Loucy (cell line): ENCODE measurements around the gene BAIAP2L1.

Experiments
- EZH2phosphoT487 ChIP-seq: fragments of 200-600 bp; IDR thresholded peaks from 2 replicates; pipeline ENCODE4 v1.6.1; 2018; ENCODE audit warnings: antibody characterized with exemption, mild to moderate bottlenecking, moderate library complexity, borderline replicate concordance
- TF ChIP-seq, protein P1 (sequence below): fragments of 200-600 bp; sonication (generic); conservative IDR thresholded peaks from 2 replicates; pipeline ENCODE4 v1.5.1; 2014; ENCODE audit warnings: mild to moderate bottlenecking, antibody characterized with exemption, low read length

DNA sequence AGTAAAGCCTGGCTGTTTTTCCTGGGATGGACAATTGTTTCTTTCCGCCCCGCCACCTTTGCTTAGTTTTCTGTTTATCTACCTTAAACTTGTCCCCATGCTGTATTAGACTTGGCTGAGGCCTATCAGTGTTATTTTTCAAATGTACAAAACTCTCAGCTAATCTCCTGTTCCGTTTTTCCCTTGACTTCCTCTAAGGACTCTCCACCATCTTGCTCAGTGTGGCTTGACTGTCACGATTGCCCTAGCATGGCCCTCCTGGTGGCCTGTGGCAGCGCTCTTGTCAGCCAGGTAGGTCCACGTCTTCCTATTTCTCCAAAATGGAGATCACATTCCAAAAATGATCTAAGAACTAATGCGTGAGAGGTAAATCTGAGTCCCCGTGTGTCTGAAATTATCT is 36.7 kb downstream of the BAIAP2L1 start:
- TF ChIP-seq, protein P1, sequence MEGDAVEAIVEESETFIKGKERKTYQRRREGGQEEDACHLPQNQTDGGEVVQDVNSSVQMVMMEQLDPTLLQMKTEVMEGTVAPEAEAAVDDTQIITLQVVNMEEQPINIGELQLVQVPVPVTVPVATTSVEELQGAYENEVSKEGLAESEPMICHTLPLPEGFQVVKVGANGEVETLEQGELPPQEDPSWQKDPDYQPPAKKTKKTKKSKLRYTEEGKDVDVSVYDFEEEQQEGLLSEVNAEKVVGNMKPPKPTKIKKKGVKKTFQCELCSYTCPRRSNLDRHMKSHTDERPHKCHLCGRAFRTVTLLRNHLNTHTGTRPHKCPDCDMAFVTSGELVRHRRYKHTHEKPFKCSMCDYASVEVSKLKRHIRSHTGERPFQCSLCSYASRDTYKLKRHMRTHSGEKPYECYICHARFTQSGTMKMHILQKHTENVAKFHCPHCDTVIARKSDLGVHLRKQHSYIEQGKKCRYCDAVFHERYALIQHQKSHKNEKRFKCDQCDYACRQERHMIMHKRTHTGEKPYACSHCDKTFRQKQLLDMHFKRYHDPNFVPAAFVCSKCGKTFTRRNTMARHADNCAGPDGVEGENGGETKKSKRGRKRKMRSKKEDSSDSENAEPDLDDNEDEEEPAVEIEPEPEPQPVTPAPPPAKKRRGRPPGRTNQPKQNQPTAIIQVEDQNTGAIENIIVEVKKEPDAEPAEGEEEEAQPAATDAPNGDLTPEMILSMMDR = no peak
- TF ChIP-seq EZH2phosphoT487 = no peak
